ENCODE data around the gene CENPU. TPM values are rescaled to one million over a fixed set of nuclear protein-coding genes. Genes with fewer than 3 reads are reported as not detected.

CENPU gene
- total RNA-seq, 2 experiments from 2014 or later: 71.9 to 74.7 TPM

- H3K4me3 Mint-ChIP-seq: no peak overlapping the region
- H3K9me3 Mint-ChIP-seq (ENCODE audit: low read depth): no peaks in the 10 kb centered on the region
- peaks cover 30% of the 10 kb centered on the region for H3K36me3 Mint-ChIP-seq
- CTCF ChIA-PET: no interaction called here
- no peaks in the 10 kb centered on the region for H3K27me3 Mint-ChIP-seq
- H3K4me1 Mint-ChIP-seq: peaks cover 18% of the 10 kb centered on the region
- H3K27ac Mint-ChIP-seq: no peak overlapping the region
- ATAC-seq: no peak
- DNase-seq: no peak
Measured at GRCh38 chr4:184688005-184688404, 45.9 kb downstream of the CENPU start.

- H3K4me1 Mint-ChIP-seq: peaks cover 18% of the 10 kb centered on the region
- CTCF ChIA-PET: no interaction called here
- peak overlapping the region; percentile 41 for H3K27ac Mint-ChIP-seq
- H3K27me3 Mint-ChIP-seq: no peaks in the 10 kb centered on the region
- no peak for ATAC-seq
- no peak overlapping the region for H3K4me3 Mint-ChIP-seq
- no peaks in the 10 kb centered on the region for H3K9me3 Mint-ChIP-seq (ENCODE audit: low read depth)
- no peak for DNase-seq
- peaks cover 18% of the 10 kb centered on the region for H3K36me3 Mint-ChIP-seq
Measured at GRCh38 chr4:184684491-184685189, 49.3 kb downstream of the CENPU start.

- Mint-ChIP-seq H3K27me3 (no peaks in the 10 kb centered on the region), H3K36me3 (peaks cover 19% of the 10 kb centered on the region), H3K4me3 (no peak overlapping the region), H3K4me1 (peaks cover 11% of the 10 kb centered on the region), H3K27ac (no peak overlapping the region), H3K9me3 (ENCODE audit: low read depth) (no peaks in the 10 kb centered on the region)
- ATAC-seq (no peak), DNase-seq (no peak)
- CTCF ChIA-PET: no interaction called here
Measured at GRCh38 chr4:184681916-184682315, 52.0 kb downstream of the CENPU start.

- CTCF ChIA-PET: no interaction called here
- H3K36me3 Mint-ChIP-seq: peaks cover 16% of the 10 kb centered on the region
- no peak overlapping the region for H3K27ac Mint-ChIP-seq
- no peaks in the 10 kb centered on the region for H3K27me3 Mint-ChIP-seq
- no peak for DNase-seq
- peaks cover 11% of the 10 kb centered on the region for H3K4me1 Mint-ChIP-seq
- no peaks in the 10 kb centered on the region for H3K9me3 Mint-ChIP-seq (ENCODE audit: low read depth)
- H3K4me3 Mint-ChIP-seq: no peak overlapping the region
- no peak for ATAC-seq
Measured at GRCh38 chr4:184680698-184681097, 53.2 kb downstream of the CENPU start.

GRCh38 chr4:184675821-184676492 is 57.9 kb downstream of the CENPU start:
- Mint-ChIP-seq H3K27me3 (no peaks in the 10 kb centered on the region), H3K27ac (no peak overlapping the region), H3K4me1 (no peaks in the 10 kb centered on the region), H3K36me3 (peaks cover 30% of the 10 kb centered on the region), H3K9me3 (ENCODE audit: low read depth) (no peaks in the 10 kb centered on the region), H3K4me3 (no peak overlapping the region)
- CTCF ChIA-PET: no interaction called here
- DNase-seq (no peak), ATAC-seq (no peak)

- H3K27me3 Mint-ChIP-seq: no peaks in the 10 kb centered on the region
- H3K4me1 Mint-ChIP-seq: peaks cover 2% of the 10 kb centered on the region
- no peaks in the 10 kb centered on the region for H3K9me3 Mint-ChIP-seq (ENCODE audit: low read depth)
- ATAC-seq (no peak), DNase-seq (no peak)
- peaks cover 26% of the 10 kb centered on the region for H3K36me3 Mint-ChIP-seq
- no peak overlapping the region for H3K27ac Mint-ChIP-seq
- H3K4me3 Mint-ChIP-seq: no peak overlapping the region
- CTCF ChIA-PET: no interaction called here
Measured at GRCh38 chr4:184675018-184675417, 58.9 kb downstream of the CENPU start.

- CTCF ChIA-PET: no interaction called here
- DNase-seq (no peak), ATAC-seq (no peak)
- peaks cover 12% of the 10 kb centered on the region for H3K4me1 Mint-ChIP-seq
- H3K27me3 Mint-ChIP-seq: no peaks in the 10 kb centered on the region
- no peaks in the 10 kb centered on the region for H3K9me3 Mint-ChIP-seq (ENCODE audit: low read depth)
- H3K36me3 Mint-ChIP-seq: peaks cover 18% of the 10 kb centered on the region
- H3K27ac Mint-ChIP-seq: no peak overlapping the region
- no peak overlapping the region for H3K4me3 Mint-ChIP-seq
Measured at GRCh38 chr4:184674011-184674410, 59.9 kb downstream of the CENPU start.

- Mint-ChIP-seq H3K4me1 (peaks cover 24% of the 10 kb centered on the region), H3K4me3 (no peak overlapping the region), H3K27me3 (no peaks in the 10 kb centered on the region), H3K9me3 (ENCODE audit: low read depth) (no peaks in the 10 kb centered on the region), H3K36me3 (peaks cover 27% of the 10 kb centered on the region), H3K27ac (no peak overlapping the region)
- ATAC-seq: no peak
- DNase-seq: no peak
- CTCF ChIA-PET: interaction anchor here (1.3 kb wide), 1 partner anchor 73 kb away, joined by 3 read pairs; no protein-coding TSS in a partner anchor
Measured at GRCh38 chr4:184672741-184673140, 61.2 kb downstream of the CENPU start.

GRCh38 chr4:184671101-184671500 is 62.8 kb downstream of the CENPU start:
- no peak overlapping the region for H3K4me3 Mint-ChIP-seq
- peaks cover 38% of the 10 kb centered on the region for H3K36me3 Mint-ChIP-seq
- ATAC-seq (no peak), DNase-seq (no peak)
- peaks cover 36% of the 10 kb centered on the region for H3K4me1 Mint-ChIP-seq
- CTCF ChIA-PET: no interaction called here
- no peak overlapping the region for H3K27ac Mint-ChIP-seq
- no peaks in the 10 kb centered on the region for H3K9me3 Mint-ChIP-seq (ENCODE audit: low read depth)
- no peaks in the 10 kb centered on the region for H3K27me3 Mint-ChIP-seq

GRCh38 chr4:184669251-184669650 is 64.6 kb downstream of the CENPU start:
- Mint-ChIP-seq H3K36me3 (peaks cover 39% of the 10 kb centered on the region), H3K9me3 (ENCODE audit: low read depth) (no peaks in the 10 kb centered on the region), H3K4me1 (peaks cover 36% of the 10 kb centered on the region), H3K27me3 (no peaks in the 10 kb centered on the region), H3K4me3 (peak overlapping the region; percentile 3), H3K27ac (peak overlapping the region; percentile 76)
- CTCF ChIA-PET: interaction anchor here (1.0 to 2.4 kb wide), 3 partner anchors 21 to 405 kb away, joined by 3 to 13 read pairs (median 5); partner anchors contain the start of genes CASP3, CENPU and PRIMPOL
- no peak for DNase-seq
- ATAC-seq: no peak

GRCh38 chr4:184668511-184669114 is 65.3 kb downstream of the CENPU start:
- Mint-ChIP-seq H3K27me3 (no peaks in the 10 kb centered on the region), H3K9me3 (ENCODE audit: low read depth) (no peaks in the 10 kb centered on the region), H3K36me3 (peaks cover 37% of the 10 kb centered on the region), H3K4me1 (peaks cover 36% of the 10 kb centered on the region), H3K27ac (peak overlapping the region; percentile 93), H3K4me3 (peak overlapping the region; percentile 3)
- CTCF ChIA-PET: interaction anchor here (1.0 to 2.4 kb wide), 3 partner anchors 20 to 404 kb away, joined by 3 to 13 read pairs (median 5); partner anchors contain the start of genes CASP3, CENPU and PRIMPOL
- ATAC-seq (peak; percentile 89), DNase-seq (peak; percentile 63)

GRCh38 chr4:184668096-184668495 is 65.8 kb downstream of the CENPU start:
- Mint-ChIP-seq H3K27ac (peak overlapping the region; percentile 93), H3K4me1 (peaks cover 36% of the 10 kb centered on the region), H3K4me3 (no peak overlapping the region), H3K9me3 (ENCODE audit: low read depth) (no peaks in the 10 kb centered on the region), H3K27me3 (no peaks in the 10 kb centered on the region), H3K36me3 (peaks cover 36% of the 10 kb centered on the region)
- DNase-seq: no peak
- CTCF ChIA-PET: interaction anchor here (1.0 to 2.4 kb wide), 3 partner anchors 19 to 403 kb away, joined by 3 to 13 read pairs (median 5); partner anchors contain the start of genes CASP3, CENPU and PRIMPOL
- ATAC-seq: peak; percentile 35

- CTCF ChIA-PET: interaction anchor here (1.1 kb wide), 1 partner anchor 28 kb away, joined by 5 read pairs; no protein-coding TSS in a partner anchor
- H3K36me3 Mint-ChIP-seq: peaks cover 30% of the 10 kb centered on the region
- no peaks in the 10 kb centered on the region for H3K9me3 Mint-ChIP-seq (ENCODE audit: low read depth)
- peak overlapping the region; percentile 62 for H3K27ac Mint-ChIP-seq
- peaks cover 36% of the 10 kb centered on the region for H3K4me1 Mint-ChIP-seq
- ATAC-seq: no peak
- no peaks in the 10 kb centered on the region for H3K27me3 Mint-ChIP-seq
- H3K4me3 Mint-ChIP-seq: no peak overlapping the region
- DNase-seq: no peak
Measured at GRCh38 chr4:184666670-184667069, 67.2 kb downstream of the CENPU start.
